Measurements from ENCODE around the gene MECP2. TPM values are rescaled to one million over a fixed set of nuclear protein-coding genes. Genes with fewer than 3 reads are reported as not detected.

The MECP2 gene
- total and polyA plus RNA-seq, 2 of the 13 experiments (the other 11 are each of a cell fraction or from before 2014, with no cell fraction given), result 7.9 to 18.1 TPM

GRCh38 chrX:154084449-154085300, 12.8 kb downstream of the MECP2 start (continued):
- TF ChIP-seq SMARCC2 (IDR thresholded peaks at IDR 0.05) (no peak), MXD1 (CRISPR knock-in tag; IDR thresholded peaks at IDR 0.05) (no peak), ZFX (CRISPR knock-in tag; IDR thresholded peaks at IDR 0.05; ENCODE audit: low read depth) (no peak)

GRCh38 chrX:154083126-154083517, 14.4 kb downstream of the MECP2 start:
- CTCF ChIA-PET (ENCODE audit: low intra/inter-chr PET ratio, low total read pairs), result no interaction called here
- ATAC-seq, result no peak; the same call in 2 of the 3 replicates

More at GRCh38 chrX:154083126-154083517, 14.4 kb downstream of the MECP2 start:
- POLR2A ChIA-PET, result no interaction called here
- BruUV-seq (replicated peaks), result no TSS peak
- Histone ChIP-seq H3K27ac (ENCODE audit: extremely low read length, insufficient read depth, low read length) (no peak overlapping the region), H4K20me1 (ENCODE audit: insufficient read depth, low read length) (0 out of 2 replicates have a peak, but pooled peaks cover 11% of the 10 kb centered on the region), H3K27me3 (ENCODE audit: control insufficient read depth in 1 of 2, insufficient read depth in 2 of 2, low read length in 2 of 2) (no peaks in the 10 kb centered on the region), H3K4me2 (ENCODE audit: low read depth, low read length) (no peak overlapping the region), H3K9me3 (ENCODE audit: low read length) (no peaks in the 10 kb centered on the region), H3K36me3 (replicated peaks in 1 of 2; ENCODE audit: control insufficient read depth in 1 of 2, insufficient read depth in 2 of 2, low read length in 2 of 2) (peaks cover 1 to 3% of the 10 kb centered on the region in 2 experiments; a peak in 1 of 5 replicates), H2AFZ (ENCODE audit: low read length) (no peak overlapping the region), H3K79me2 (ENCODE audit: insufficient read depth, low read length) (peaks cover 52% of the 10 kb centered on the region), H3K4me1 (ENCODE audit: insufficient read depth, low read length) (peaks cover 13% of the 10 kb centered on the region), H3K9ac (ENCODE audit: insufficient read depth, low read depth, low read length) (no peak overlapping the region), H3K4me3 (replicated peaks in 1 of 3; ENCODE audit: insufficient read depth in 1 of 3, low read depth in 2 of 3, low read length in 3 of 3) (no peak overlapping the region)
- TF ChIP-seq ZBTB40 (IDR thresholded peaks at IDR 0.05) (no peak), ZBTB40 (CRISPR knock-in tag; IDR thresholded peaks at IDR 0.05) (no peak), ZBTB3 (CRISPR knock-in tag; IDR thresholded peaks at IDR 0.05; ENCODE audit: borderline replicate concordance, low read depth) (no peak), ZBTB7B (CRISPR knock-in tag; IDR thresholded peaks at IDR 0.05) (no peak)
- DNase-seq (ENCODE audit: low spot score) (no peak), FAIRE-seq (no peak)
- intact Hi-C loops (cut with micrococcal nuclease; ENCODE audit: unreplicated experiment), result no loop called here
- 84% methylated on average over 6 of the region's 6 CpGs for WGBS (ENCODE audit: low lambda C conversion rate)
- in situ Hi-C loops (cut with HindIII; ENCODE audit: extremely low pct_ligation_motif_present, low pct_unique_long_range_greater_than_20kb), result no loop called here
